ENCODE data around the gene CCL11.

DNA sequence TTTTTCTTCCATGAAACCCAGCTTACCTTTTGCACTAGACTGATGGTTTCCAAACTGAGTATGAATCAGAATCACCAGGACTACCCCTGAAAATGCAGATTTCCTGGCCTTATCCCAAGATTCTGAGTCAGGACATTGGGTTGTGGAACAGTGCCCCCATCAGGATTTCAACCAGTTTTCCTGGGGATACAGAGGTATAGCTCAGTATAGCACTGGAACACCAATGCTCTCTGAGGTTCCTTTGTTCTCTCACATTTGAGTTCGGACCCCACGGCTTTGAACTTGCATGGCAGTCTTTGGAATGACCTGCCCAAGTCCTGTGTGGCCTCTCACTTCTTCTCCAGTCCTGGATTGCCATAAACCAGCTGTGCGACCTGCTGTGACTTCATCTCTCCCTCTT is 20.9 kb downstream of the CCL11 start:
- TF ChIP-seq, protein P1, sequence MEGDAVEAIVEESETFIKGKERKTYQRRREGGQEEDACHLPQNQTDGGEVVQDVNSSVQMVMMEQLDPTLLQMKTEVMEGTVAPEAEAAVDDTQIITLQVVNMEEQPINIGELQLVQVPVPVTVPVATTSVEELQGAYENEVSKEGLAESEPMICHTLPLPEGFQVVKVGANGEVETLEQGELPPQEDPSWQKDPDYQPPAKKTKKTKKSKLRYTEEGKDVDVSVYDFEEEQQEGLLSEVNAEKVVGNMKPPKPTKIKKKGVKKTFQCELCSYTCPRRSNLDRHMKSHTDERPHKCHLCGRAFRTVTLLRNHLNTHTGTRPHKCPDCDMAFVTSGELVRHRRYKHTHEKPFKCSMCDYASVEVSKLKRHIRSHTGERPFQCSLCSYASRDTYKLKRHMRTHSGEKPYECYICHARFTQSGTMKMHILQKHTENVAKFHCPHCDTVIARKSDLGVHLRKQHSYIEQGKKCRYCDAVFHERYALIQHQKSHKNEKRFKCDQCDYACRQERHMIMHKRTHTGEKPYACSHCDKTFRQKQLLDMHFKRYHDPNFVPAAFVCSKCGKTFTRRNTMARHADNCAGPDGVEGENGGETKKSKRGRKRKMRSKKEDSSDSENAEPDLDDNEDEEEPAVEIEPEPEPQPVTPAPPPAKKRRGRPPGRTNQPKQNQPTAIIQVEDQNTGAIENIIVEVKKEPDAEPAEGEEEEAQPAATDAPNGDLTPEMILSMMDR (IDR thresholded peaks at IDR 0.05; ENCODE audit: poor library complexity, severe bottlenecking), result no peak
- TF ChIP-seq EZH2 (IDR thresholded peaks at IDR 0.05; ENCODE audit: borderline replicate concordance, insufficient read depth, low read length, poor library complexity, severe bottlenecking), result no peak

Measured in neural cell (in vitro differentiated cells).